Ascending aorta (tissue), 2 donors: ENCODE results near the gene NECAB3. TPM values are rescaled to one million over a fixed set of nuclear protein-coding genes. Genes with fewer than 3 reads are reported as not detected.

Source experiments
- DNase-seq, 2 donors: peaks; one replicate each; pipeline ENCODE4 v3.0.0-alpha.2; 2019; ENCODE audit warnings: low spot score in 2 of 2
- H3K27ac ChIP-seq, 2 donors: fragments of 200-600 bp; sonication (generic); one replicate each; pipeline ENCODE4 v1.5.1; 2016 to 2017; ENCODE audit warnings: mild to moderate bottlenecking in 1 of 2
- H3K27me3 ChIP-seq: fragments of 200-600 bp; sonication (generic); one replicate; pipeline ENCODE4 v1.5.1; 2017
- H3K36me3 ChIP-seq, 2 donors: fragments of 200-600 bp; sonication (generic); one replicate each; pipeline ENCODE4 v1.5.1; 2016
- H3K4me1 ChIP-seq, 2 donors: fragments of 200-600 bp; sonication (generic); one replicate each; pipeline ENCODE4 v1.5.1; 2016 to 2017; ENCODE audit warnings: mild to moderate bottlenecking in 1 of 2
- H3K4me3 ChIP-seq, 2 donors: fragments of 200-600 bp; sonication (generic); one replicate each; pipeline ENCODE4 v1.5.1; 2016 to 2017; ENCODE audit warnings: mild to moderate bottlenecking in 1 of 2
- H3K9me3 ChIP-seq, 2 donors: fragments of 200-600 bp; sonication (generic); one replicate each; pipeline ENCODE4 v1.5.1; 2016
- CTCF ChIP-seq, 3 experiments: fragments of 200-600 bp in 2 of 3; fragments of 450-650 bp in 1 of 3; sonication (generic) in 2 of 3; IDR thresholded peaks; one replicate each; pipeline ENCODE4 v1.5.1; 2016 to 2019; ENCODE audit warnings: antibody characterized with exemption in 3 of 3, mild to moderate bottlenecking in 1 of 3, moderate library complexity in 1 of 3
- intact Hi-C: fragments of 100-400 bp; cut with DNase I; formaldehyde crosslinking; loops from one replicate; pipeline ENCODE4 v1.15.1; 2023
- total RNA-seq: library from RNA; depleted of rRNA; stranded (reverse); fragments of >200 nt; gene quantifications from one replicate; pipeline ENCODE4 v1.1.0, GENCODE V29; 2016

The NECAB3 gene
- total RNA-seq, 1 donor from 2014 or later = 21.3 TPM

DNA sequence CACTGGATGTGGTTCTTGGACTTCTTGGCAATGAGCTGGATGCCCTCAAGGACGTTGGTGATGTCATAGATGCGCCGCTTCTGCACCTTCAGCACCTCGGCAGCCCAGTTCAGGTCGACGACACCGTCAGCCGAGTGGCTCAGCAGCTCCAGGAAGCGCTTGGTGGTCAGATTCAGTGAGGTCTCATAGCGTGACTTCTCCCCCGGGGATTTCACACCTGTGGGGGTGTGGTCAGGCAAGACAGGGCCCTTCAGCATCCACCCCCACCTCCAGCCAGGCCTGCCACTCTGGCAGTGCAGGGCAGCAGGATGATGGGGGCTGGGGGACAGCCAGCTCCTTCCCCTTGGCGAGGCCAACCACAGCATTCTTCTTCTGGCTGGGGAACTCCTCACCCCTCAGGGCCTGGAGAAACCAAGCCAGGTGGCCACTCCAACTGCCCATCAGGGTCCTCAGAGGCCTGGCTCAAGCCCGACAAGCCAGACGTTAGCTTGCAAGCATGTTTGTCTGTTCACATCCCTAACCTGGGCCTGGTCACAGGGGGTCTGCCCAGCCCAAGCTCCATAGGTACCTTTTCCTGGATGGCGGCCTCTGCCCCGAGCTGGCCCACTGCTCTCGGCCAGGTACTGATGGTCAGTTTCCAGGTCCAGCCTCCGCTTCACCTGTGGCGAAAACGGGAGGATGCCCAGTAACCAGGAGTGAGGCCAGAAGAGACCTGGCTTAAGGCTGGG, 5.7 kb upstream of the NECAB3 start:
- no peaks in the 10 kb centered on the region for H3K9me3 ChIP-seq
- intact Hi-C loops = no loop called here
- no peaks in the 10 kb centered on the region for H3K36me3 ChIP-seq
- no peak for TF ChIP-seq CTCF (IDR thresholded peaks at IDR 0.05)
- peak overlapping the region; percentile 44 to 46 for H3K27ac ChIP-seq
- no peaks in the 10 kb centered on the region for H3K27me3 ChIP-seq
- no peak overlapping the region for H3K4me3 ChIP-seq
- DNase-seq = no peak
- H3K4me1 ChIP-seq = peaks cover 20 to 29% of the 10 kb centered on the region in 2 donors

DNA sequence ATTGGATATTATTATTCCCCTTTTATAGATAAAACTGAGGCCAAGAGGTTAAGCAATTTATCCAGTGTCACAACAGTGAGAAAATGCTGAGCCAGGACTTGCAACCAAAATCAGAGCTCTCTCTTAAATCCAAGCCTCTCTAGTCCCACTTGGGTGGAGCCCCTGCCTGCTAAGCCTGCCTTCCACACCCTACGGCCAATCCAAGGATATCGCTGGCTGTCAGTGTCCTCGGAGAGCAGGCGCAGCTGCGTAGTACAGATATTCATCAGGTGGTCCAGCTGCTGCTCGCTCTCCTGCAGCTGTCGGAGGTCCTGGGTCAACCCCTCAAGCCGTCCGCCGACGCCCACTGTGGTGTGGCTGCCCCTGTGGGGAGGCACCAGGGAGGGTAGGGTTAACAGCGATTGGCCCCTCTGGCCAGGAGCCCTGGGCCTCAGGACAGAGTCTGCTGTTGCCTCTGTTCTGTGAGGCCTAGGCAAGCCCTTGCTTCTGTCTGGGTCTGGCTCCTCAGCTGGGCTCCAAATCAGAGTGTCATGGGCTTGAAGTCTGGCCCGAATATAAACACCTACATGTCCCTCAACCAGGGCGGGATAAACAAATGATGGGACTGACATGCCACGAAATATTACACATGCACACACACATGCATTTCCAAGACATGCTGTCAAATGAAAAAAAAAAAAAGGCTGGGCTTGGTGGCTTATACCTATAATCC, 3.9 kb upstream of the NECAB3 start:
- H3K4me3 ChIP-seq = no peak overlapping the region
- H3K4me1 ChIP-seq = peaks cover 23 to 40% of the 10 kb centered on the region in 2 donors
- H3K9me3 ChIP-seq = no peaks in the 10 kb centered on the region
- H3K27me3 ChIP-seq = no peaks in the 10 kb centered on the region
- no peaks in the 10 kb centered on the region for H3K36me3 ChIP-seq
- no peak for TF ChIP-seq CTCF (IDR thresholded peaks at IDR 0.05)
- intact Hi-C loops = no loop called here
- no peak for DNase-seq
- peak overlapping the region in 1 of 2 donors; percentile 97 for H3K27ac ChIP-seq

DNA sequence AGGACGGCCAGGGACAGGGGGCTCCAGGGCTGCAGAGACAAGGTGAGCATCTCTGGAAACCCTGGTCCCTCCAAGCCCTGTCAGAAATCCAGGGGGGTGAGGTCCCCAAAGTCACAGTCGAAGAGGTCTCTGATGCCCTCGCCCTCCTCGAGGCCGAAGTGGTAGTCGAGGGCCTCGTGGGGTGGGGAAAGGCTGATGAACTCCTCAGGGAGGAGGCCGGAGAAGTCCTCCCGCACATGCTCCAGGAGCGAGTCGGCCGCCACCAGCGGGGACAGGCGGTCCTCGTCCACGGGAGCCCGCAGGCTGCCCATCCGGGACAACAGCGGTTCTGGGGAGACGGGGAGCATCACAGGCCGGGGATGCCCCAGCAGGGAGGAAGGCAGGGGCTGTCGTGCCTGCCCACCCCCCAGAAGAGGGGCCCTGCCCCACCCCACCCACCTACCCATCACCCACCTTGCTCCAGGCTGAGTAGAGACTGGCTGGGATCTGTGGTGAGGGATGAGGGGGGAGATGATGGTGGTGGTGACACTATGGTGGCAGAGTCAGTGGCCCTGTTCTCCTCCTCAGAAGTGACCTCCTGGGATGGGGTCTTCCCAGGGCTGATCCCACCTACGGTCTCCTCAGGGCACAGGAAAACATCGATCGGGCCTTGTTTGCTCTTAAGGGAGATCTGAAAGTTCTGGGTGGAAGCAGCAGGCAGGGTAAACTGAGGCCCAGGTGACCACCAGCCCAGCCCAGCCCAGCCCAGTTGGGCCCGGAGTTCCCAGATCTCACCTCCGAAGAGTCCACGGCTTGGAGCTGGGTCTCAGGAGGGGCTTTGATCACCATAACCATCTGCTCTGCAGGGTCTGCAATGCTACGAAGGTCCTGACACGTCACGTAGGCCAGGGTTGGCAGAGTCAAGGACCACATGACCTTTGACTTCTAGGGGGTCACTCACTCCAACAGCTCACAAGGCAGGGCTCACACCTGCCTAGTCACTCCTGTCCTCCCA, 2.7 kb upstream of the NECAB3 start:
- H3K9me3 ChIP-seq = no peaks in the 10 kb centered on the region
- peaks cover 23 to 49% of the 10 kb centered on the region in 2 donors for H3K4me1 ChIP-seq
- H3K36me3 ChIP-seq = no peaks in the 10 kb centered on the region
- H3K27me3 ChIP-seq = no peaks in the 10 kb centered on the region
- intact Hi-C loops = no loop called here
- peak overlapping the region; percentile 96 to 97 for H3K27ac ChIP-seq
- no peak overlapping the region for H3K4me3 ChIP-seq
- no peak for TF ChIP-seq CTCF (IDR thresholded peaks at IDR 0.05)
- DNase-seq = no peak

DNA sequence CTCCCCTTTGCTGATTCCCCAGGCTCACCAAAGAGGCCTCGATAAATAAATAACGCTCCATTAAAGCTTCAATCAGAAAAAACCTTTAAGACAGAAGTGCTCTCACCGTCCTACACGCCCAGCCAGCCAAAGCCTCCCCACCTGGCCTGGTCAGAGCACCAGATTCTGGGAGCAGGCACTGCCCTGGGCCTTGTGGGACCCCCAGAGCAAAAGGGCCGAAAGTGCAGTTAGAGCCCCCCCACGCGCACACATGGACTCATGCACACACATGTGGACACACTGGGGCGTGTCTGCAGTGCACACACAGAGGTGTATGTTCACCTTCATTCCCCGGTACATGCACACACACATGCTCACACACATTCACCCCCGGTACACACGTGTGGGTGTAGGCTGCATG, 1.9 kb upstream of the NECAB3 start:
- H3K4me1 ChIP-seq = peaks cover 20 to 50% of the 10 kb centered on the region in 2 donors

More for the DNA sequence above, 1.9 kb upstream of the NECAB3 start:
- no peak for TF ChIP-seq CTCF (IDR thresholded peaks at IDR 0.05)
- peak overlapping the region in 1 of 2 donors; percentile 84 for H3K4me3 ChIP-seq
- no peaks in the 10 kb centered on the region for H3K36me3 ChIP-seq
- H3K27me3 ChIP-seq = no peaks in the 10 kb centered on the region
- DNase-seq = no peak
- H3K9me3 ChIP-seq = no peaks in the 10 kb centered on the region
- intact Hi-C loops = no loop called here
- H3K27ac ChIP-seq = peak overlapping the region; percentile 96 to 97
